Parathyroid adenoma (tissue), 2 donors: ENCODE data around the gene DUSP18.

ENCODE experiments used
- H2AFZ ChIP-seq: fragments of 300-600 bp; sonication (generic); one replicate; pipeline ENCODE4 v1.7.0; 2017; ENCODE audit warnings: antibody characterized with exemption, mild to moderate bottlenecking
- H3K27ac ChIP-seq: fragments of 300-600 bp; sonication (generic); one replicate; pipeline ENCODE4 v1.7.0; 2017
- H3K27me3 ChIP-seq: fragments of 300-600 bp; sonication (generic); one replicate; pipeline ENCODE4 v1.7.0; 2017; ENCODE audit warnings: low read length; ENCODE audit not compliant: control insufficient read depth, insufficient read depth
- H3K36me3 ChIP-seq: fragments of 300-600 bp; sonication (generic); one replicate; pipeline ENCODE4 v1.7.0; 2017; ENCODE audit warnings: low read length; ENCODE audit not compliant: control insufficient read depth, insufficient read depth
- H3K4me1 ChIP-seq: fragments of 300-600 bp; sonication (generic); one replicate; pipeline ENCODE4 v1.7.0; 2017; ENCODE audit warnings: control low read depth
- H3K4me2 ChIP-seq: fragments of 300-600 bp; sonication (generic); one replicate; pipeline ENCODE4 v1.7.0; 2017; ENCODE audit warnings: low read length
- H3K4me3 ChIP-seq: fragments of 300-600 bp; sonication (generic); one replicate; pipeline ENCODE4 v1.7.0; 2017; ENCODE audit warnings: low read depth, low read length
- H3K79me2 ChIP-seq: fragments of 300-600 bp; sonication (generic); one replicate; pipeline ENCODE4 v1.7.0; 2017; ENCODE audit warnings: control low read depth
- H3K9ac ChIP-seq: fragments of 300-600 bp; sonication (generic); one replicate; pipeline ENCODE4 v1.7.0; 2017; ENCODE audit warnings: mild to moderate bottlenecking
- H3K9me3 ChIP-seq: fragments of 300-600 bp; sonication (generic); one replicate; pipeline ENCODE4 v1.7.0; 2017; ENCODE audit warnings: low read length; ENCODE audit not compliant: control insufficient read depth
- CTCF ChIP-seq: fragments of 300-600 bp; sonication (generic); IDR thresholded peaks from one replicate; pipeline ENCODE4 v1.7.0; 2017; ENCODE audit warnings: antibody characterized with exemption, mild to moderate bottlenecking
- donor health status: primary hyperparathyroidism.

DUSP18 gene

DNA sequence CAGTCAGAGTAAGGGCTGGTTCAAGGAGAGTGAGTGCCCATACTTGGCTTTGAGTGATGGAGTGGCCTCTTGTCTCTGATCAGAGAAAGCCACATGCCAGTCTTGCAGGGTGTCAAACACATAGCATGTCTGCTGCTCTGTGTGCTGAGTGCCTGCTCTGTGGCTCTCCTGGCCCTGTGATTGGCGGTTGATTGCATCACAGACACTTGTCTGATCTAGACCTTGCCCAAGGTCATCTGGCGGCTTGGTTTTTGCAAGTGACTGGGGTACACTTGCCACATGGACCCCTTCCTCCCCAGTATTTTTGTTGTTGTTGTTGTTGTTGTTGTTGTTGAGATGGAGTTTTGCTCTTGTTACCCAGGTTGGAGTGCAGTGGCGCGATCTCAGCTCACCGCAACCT lies 37.3 kb upstream of the DUSP18 start:
- no peaks in the 10 kb centered on the region for H3K27me3 ChIP-seq
- H2AFZ ChIP-seq: no peak overlapping the region
- H3K9me3 ChIP-seq: no peaks in the 10 kb centered on the region
- no peaks in the 10 kb centered on the region for H3K36me3 ChIP-seq
- no peak overlapping the region for H3K4me2 ChIP-seq
- TF ChIP-seq CTCF: no peak
- H3K4me1 ChIP-seq: no peaks in the 10 kb centered on the region
- H3K79me2 ChIP-seq: no peaks in the 10 kb centered on the region
- H3K4me3 ChIP-seq: no peak overlapping the region
- H3K27ac ChIP-seq: no peak overlapping the region
- no peak overlapping the region for H3K9ac ChIP-seq

DNA sequence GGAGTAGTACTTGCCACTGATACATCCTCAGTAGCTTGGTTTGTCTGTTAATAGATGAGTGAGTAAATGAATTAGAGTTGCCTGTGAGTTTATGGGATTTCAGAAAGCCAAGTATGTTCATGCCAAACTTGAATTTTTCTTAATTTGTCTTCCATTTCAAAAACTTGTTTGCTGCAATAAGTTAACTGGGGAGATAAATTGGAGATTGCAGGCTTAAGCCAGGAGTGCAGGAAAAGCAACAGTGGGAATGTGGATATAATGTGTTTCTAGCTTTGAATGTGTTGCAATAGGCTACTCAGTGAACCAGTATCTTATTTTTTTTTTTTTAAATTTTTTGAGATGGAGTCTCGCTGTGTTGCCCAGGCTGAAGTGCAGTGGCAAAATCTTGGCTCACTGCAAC lies 35.2 kb upstream of the DUSP18 start:
- Histone ChIP-seq H3K9ac (no peak overlapping the region), H3K4me2 (no peak overlapping the region), H3K36me3 (no peaks in the 10 kb centered on the region), H3K79me2 (no peaks in the 10 kb centered on the region), H3K27me3 (no peaks in the 10 kb centered on the region), H2AFZ (no peak overlapping the region), H3K4me3 (no peak overlapping the region), H3K9me3 (no peaks in the 10 kb centered on the region), H3K4me1 (no peaks in the 10 kb centered on the region), H3K27ac (no peak overlapping the region)
- TF ChIP-seq CTCF: no peak

DNA sequence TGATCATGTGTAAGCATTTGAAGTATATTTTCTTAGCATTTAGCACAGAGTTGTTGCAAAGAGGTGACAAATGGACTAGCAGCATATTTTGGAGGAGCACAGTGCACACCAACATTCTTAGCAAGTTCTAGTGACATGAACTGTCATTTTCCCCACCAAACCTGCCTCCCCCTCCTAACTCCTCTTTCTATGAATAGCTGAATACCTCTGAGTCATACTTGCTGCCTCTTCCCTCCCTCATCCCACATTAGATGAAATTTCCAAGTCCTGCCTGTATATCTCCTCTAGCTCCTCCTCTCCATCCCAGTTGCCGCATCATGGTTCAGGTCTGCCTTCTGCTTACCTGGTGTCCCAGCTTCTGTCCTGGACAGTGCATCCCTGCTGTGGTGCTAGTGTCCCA lies 34.2 kb upstream of the DUSP18 start:
- Histone ChIP-seq H3K9me3 (no peaks in the 10 kb centered on the region), H3K79me2 (no peaks in the 10 kb centered on the region), H3K4me2 (no peak overlapping the region), H3K27me3 (no peaks in the 10 kb centered on the region), H3K36me3 (no peaks in the 10 kb centered on the region), H2AFZ (no peak overlapping the region), H3K4me1 (no peaks in the 10 kb centered on the region), H3K9ac (no peak overlapping the region), H3K4me3 (no peak overlapping the region), H3K27ac (no peak overlapping the region)
- TF ChIP-seq CTCF: no peak

GRCh38 chr22:30697975-30698374 lies 30.3 kb upstream of the DUSP18 start:
- H3K36me3 ChIP-seq: no peaks in the 10 kb centered on the region
- H3K4me1 ChIP-seq: no peaks in the 10 kb centered on the region
- H3K27ac ChIP-seq: no peak overlapping the region
- TF ChIP-seq CTCF: no peak
- no peak overlapping the region for H3K4me2 ChIP-seq
- H3K9ac ChIP-seq: no peak overlapping the region
- no peak overlapping the region for H2AFZ ChIP-seq
- H3K79me2 ChIP-seq: no peaks in the 10 kb centered on the region
- no peak overlapping the region for H3K4me3 ChIP-seq
- H3K9me3 ChIP-seq: no peaks in the 10 kb centered on the region
- H3K27me3 ChIP-seq: no peaks in the 10 kb centered on the region

DNA sequence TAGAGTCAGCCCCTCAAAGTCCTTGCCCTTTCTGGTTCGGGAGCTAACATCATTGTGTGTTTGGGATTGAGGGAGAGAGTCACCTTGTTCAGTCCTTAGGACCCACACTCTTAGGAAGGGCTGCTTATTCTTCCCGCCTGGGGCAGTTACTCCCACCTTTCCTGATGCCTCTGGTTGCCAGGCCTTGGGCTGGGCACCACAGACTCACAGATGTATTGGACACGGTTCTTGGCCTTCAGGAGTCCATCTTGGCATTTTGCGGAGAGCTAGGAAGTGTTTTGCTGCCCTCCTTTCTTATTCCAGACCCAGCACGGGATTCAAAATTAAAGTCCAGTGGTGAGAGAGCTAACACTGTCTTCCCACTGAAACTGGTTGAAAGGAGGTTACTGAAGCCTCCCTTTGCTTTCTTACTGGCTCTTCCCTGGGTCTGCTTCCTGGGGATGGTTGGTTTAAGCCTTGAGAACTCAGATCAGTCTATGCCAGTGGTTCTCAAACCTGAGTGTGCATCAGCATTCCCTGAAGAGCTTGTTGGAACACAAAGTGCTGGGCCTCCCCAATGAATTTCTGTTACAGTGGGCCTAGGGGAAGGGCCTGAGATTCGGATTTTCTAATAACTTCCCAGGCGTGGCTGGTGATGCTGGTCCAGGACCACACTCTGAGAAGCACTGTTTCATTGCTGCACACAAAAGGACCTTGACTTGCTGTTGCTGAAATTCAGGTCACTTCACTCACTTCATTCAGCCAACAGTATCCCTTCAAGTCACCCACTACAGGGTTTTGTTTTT lies 28.4 kb upstream of the DUSP18 start:
- H3K27ac ChIP-seq: peak overlapping the region; percentile 54
- no peak overlapping the region for H3K9ac ChIP-seq
- TF ChIP-seq CTCF: no peak

More for the DNA sequence above, 28.4 kb upstream of the DUSP18 start:
- Histone ChIP-seq H3K36me3 (no peaks in the 10 kb centered on the region), H3K4me2 (peak overlapping the region; percentile 99), H3K4me3 (peak overlapping the region; percentile 88), H3K9me3 (no peaks in the 10 kb centered on the region), H3K79me2 (no peaks in the 10 kb centered on the region), H3K27me3 (no peaks in the 10 kb centered on the region), H3K4me1 (no peaks in the 10 kb centered on the region), H2AFZ (no peak overlapping the region)
